ENCODE data around the gene CTXND1. TPM values are rescaled to one million over a fixed set of nuclear protein-coding genes. Genes with fewer than 3 reads are reported as not detected.
A peak's percentile ranks its signal among the peaks of the same experiment; 100 is the strongest.

The CTXND1 gene
- total and polyA plus RNA-seq, 2 of the 8 experiments (the other 6 are each of a cell fraction or from before 2014, with no cell fraction given) = 0.03 TPM; not detected in 1

DNA sequence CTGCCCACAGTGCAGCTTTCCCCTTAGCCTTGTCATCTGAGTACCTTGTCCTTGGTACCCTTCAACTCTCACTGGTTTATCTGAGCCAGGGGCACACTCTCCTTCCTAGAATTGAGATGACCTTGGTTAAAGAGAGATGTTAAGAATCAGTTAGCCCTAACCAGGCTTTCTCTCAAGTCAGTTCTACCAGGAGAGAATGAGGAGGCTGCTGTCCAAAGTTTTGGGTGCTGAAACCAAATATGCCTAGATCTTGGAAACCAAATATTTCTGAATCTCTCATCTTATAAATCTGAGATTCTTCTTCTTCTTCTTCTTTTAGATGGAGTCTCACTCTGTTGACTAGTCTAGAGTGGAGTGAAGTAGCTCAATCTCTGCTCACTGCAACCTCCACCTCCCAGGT is 12.0 kb upstream of the CTXND1 start:
- H2BK12ac ChIP-seq (ENCODE audit: low read depth, low read length) = no peak overlapping the region
- no peak overlapping the region for H2AFZ ChIP-seq (ENCODE audit: low read length)
- H3K79me2 ChIP-seq (ENCODE audit: control insufficient read depth in 1 of 2, insufficient read depth in 2 of 2, low read length in 2 of 2) = no peaks in the 10 kb centered on the region
- no peak overlapping the region for H3K4me3 ChIP-seq (ENCODE audit: extremely low read depth in 1 of 4, insufficient read depth in 2 of 4, low read depth in 3 of 4, low read length in 4 of 4)
- H3K23me2 ChIP-seq (ENCODE audit: low read depth, low read length) = no peaks in the 10 kb centered on the region
- H3K9me3 ChIP-seq (ENCODE audit: insufficient read depth in 2 of 2, low read depth in 1 of 2, low read length in 1 of 2) = no peaks in the 10 kb centered on the region
- CTCF ChIA-PET (ENCODE audit: partially characterized antibody) = interaction anchor here (0.9 to 1.3 kb wide), 2 partner anchors 21 to 23 kb away, joined by 3 to 4 read pairs; no protein-coding TSS in a partner anchor
- H3K4me1 ChIP-seq (replicated peaks in 1 of 4; ENCODE audit: control insufficient read depth in 3 of 4, insufficient read depth in 4 of 4, low read length in 3 of 4) = no peaks in the 10 kb centered on the region
- H3K56ac ChIP-seq (replicated peaks; ENCODE audit: insufficient read length, low read depth, low read length) = no peak overlapping the region
- no peaks in the 10 kb centered on the region for H3K36me3 ChIP-seq (ENCODE audit: control insufficient read depth in 2 of 4, insufficient read depth in 4 of 4, low read length in 3 of 4)
- FAIRE-seq (peak; percentile 28), DNase-seq (ENCODE audit: low read depth in 1 of 2, low spot score in 2 of 2) (no peak)
- H2BK15ac ChIP-seq (ENCODE audit: low read length) = no peak overlapping the region
- no peak overlapping the region for H3K4me2 ChIP-seq (ENCODE audit: insufficient read depth in 1 of 2, low read depth in 2 of 2, low read length in 2 of 2)
- POLR2A ChIA-PET (ENCODE audit: partially characterized antibody) = no interaction called here
- H3K23ac ChIP-seq (ENCODE audit: insufficient read length) = no peak overlapping the region
- no peak overlapping the region for H4K5ac ChIP-seq (ENCODE audit: insufficient read length, low read depth, low read length)
- no peak for TF ChIP-seq FOSL1 (IDR thresholded peaks at IDR 0.05; ENCODE audit: insufficient read depth, low read depth, low read length)
- no peak for TF ChIP-seq ZNF274 (IDR thresholded peaks at IDR 0.05; ENCODE audit: borderline replicate concordance, extremely low read depth, low read length)
- TF ChIP-seq POLR2AphosphoS5 (IDR thresholded peaks at IDR 0.05; ENCODE audit: low read depth, low read length) = no peak
- TF ChIP-seq CREB1 (IDR thresholded peaks at IDR 0.05) = no peak
- TF ChIP-seq POU5F1 (IDR thresholded peaks at IDR 0.05; ENCODE audit: low read depth, low read length) = no peak
- TF ChIP-seq RXRA (IDR thresholded peaks at IDR 0.05; ENCODE audit: insufficient read depth, low read depth, low read length) = no peak
- TF ChIP-seq NANOG (IDR thresholded peaks at IDR 0.05; ENCODE audit: insufficient read depth, low read depth, low read length, poor library complexity, severe bottlenecking) = no peak
- TF ChIP-seq EZH2 (IDR thresholded peaks at IDR 0.05; ENCODE audit: low read depth, low read length, severe bottlenecking) = no peak
- no peak for TF ChIP-seq GABPA (IDR thresholded peaks at IDR 0.05; ENCODE audit: borderline replicate concordance, insufficient read depth, low read length)
- TF ChIP-seq, protein P1, sequence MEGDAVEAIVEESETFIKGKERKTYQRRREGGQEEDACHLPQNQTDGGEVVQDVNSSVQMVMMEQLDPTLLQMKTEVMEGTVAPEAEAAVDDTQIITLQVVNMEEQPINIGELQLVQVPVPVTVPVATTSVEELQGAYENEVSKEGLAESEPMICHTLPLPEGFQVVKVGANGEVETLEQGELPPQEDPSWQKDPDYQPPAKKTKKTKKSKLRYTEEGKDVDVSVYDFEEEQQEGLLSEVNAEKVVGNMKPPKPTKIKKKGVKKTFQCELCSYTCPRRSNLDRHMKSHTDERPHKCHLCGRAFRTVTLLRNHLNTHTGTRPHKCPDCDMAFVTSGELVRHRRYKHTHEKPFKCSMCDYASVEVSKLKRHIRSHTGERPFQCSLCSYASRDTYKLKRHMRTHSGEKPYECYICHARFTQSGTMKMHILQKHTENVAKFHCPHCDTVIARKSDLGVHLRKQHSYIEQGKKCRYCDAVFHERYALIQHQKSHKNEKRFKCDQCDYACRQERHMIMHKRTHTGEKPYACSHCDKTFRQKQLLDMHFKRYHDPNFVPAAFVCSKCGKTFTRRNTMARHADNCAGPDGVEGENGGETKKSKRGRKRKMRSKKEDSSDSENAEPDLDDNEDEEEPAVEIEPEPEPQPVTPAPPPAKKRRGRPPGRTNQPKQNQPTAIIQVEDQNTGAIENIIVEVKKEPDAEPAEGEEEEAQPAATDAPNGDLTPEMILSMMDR (IDR thresholded peaks at IDR 0.05; ENCODE audit: control extremely low read depth in 1 of 3, insufficient read depth in 1 of 3, low read depth in 1 of 3, low read length in 3 of 3) = no peak
- H2BK5ac ChIP-seq (ENCODE audit: low read depth, low read length) = no peak overlapping the region
- no peaks in the 10 kb centered on the region for H3K79me1 ChIP-seq (ENCODE audit: low read depth, low read length)
- no peak overlapping the region for H2BK20ac ChIP-seq (ENCODE audit: low read length)
- no peak overlapping the region for H3K9ac ChIP-seq (replicated peaks in 1 of 4; ENCODE audit: extremely low read depth in 1 of 4, low read depth in 3 of 4, low read length in 3 of 4)
- no peak overlapping the region for H3K27ac ChIP-seq (ENCODE audit: low read depth, low read length)
- no peak overlapping the region for H4K8ac ChIP-seq (ENCODE audit: extremely low read depth, insufficient read depth, low read length)
- peaks cover 0 to 5% (median 0%) of the 10 kb centered on the region in 4 experiments; a peak in 1 of 7 replicates for H3K27me3 ChIP-seq (replicated peaks in 1 of 4; ENCODE audit: control insufficient read depth in 3 of 4, extremely low read depth in 1 of 4, insufficient read depth in 3 of 4, low read length in 3 of 4)
- H4K20me1 ChIP-seq (replicated peaks in 1 of 2; ENCODE audit: control insufficient read depth in 1 of 2, insufficient read depth in 2 of 2, low read length in 2 of 2) = no peaks in the 10 kb centered on the region
- no peak overlapping the region for H2AK5ac ChIP-seq (ENCODE audit: low read depth, low read length)
- H4K91ac ChIP-seq (replicated peaks; ENCODE audit: insufficient read length, low read length) = no peak overlapping the region
- no peak overlapping the region for H3K18ac ChIP-seq (ENCODE audit: extremely low read depth, low read length)
- no peak overlapping the region for H2BK120ac ChIP-seq (replicated peaks; ENCODE audit: low read depth, low read length)
- no peak overlapping the region for H3K14ac ChIP-seq (ENCODE audit: insufficient read length)
- H3K4ac ChIP-seq (replicated peaks; ENCODE audit: insufficient read length, low read depth, low read length) = no peak overlapping the region

All from H1 (cell line).